Measurements from ENCODE around the gene TMEM54. TPM values are rescaled to one million over a fixed set of nuclear protein-coding genes. Genes with fewer than 3 reads are reported as not detected.

Gene TMEM54, protein sequence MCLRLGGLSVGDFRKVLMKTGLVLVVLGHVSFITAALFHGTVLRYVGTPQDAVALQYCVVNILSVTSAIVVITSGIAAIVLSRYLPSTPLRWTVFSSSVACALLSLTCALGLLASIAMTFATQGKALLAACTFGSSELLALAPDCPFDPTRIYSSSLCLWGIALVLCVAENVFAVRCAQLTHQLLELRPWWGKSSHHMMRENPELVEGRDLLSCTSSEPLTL
- polyA plus RNA-seq (2013, experiment 1 of 2) = 17.2 TPM
- 15.6 TPM for polyA plus RNA-seq (2013, experiment 2 of 2)

DNA sequence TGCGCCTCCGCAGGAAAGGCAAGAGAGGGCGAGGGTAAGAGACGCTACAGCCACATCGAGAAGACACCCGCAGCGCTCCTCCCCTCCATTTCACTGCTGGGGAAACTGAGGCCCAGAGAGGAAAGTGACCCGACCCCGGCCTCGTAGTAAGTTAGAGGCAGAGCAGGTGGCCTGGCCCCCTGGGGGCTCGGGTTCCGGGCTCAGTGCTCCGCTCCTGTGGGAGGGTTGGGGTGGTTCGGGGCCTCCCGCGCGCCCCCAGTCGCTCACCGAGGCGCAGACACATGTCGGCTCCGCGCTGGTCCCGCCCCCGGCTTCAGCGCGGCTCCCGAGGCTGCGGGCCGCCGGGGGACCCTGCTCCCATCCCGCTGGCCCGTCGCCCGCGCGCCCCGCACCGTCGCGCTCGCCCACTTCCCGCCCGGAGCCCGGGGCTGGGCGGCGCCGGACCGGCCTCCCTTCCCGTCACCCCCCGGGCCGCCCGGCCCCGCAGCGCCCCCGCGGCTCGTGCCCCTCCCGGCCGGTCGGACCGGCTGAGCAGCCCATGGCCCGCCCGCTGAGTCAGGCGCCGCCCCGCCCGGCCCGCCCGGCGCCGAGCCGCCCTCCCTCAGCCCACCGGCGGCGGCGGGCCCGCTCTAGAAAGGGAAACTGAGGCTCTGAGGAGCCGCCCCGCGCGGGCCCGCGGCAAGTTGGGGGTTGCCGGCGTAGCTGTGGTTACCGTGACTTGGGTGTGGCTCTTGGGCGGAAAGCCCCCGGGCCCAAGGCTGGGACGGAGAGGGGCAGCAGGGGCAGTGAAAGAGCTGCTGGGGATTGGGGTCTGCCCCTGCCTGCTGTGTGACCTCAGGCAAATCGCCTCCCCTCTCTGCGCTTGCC is at the start of gene TMEM54:
Gene TMEM54, minus strand, starts transcription at position 434 of the 867 bp plus-strand sequence. Its CDS starts 151 bp downstream, at position 283.
- Histone ChIP-seq H3K4me2 (ENCODE audit: insufficient read depth, low read length, poor library complexity, severe bottlenecking) (peak within 1 kb of the TSS; percentile 95), H3K4me1 (ENCODE audit: control insufficient read depth in 2 of 2, insufficient read depth in 1 of 2, low read depth in 1 of 2, low read length in 2 of 2) (peaks cover 0 to 5% of the 10 kb centered on the region in 2 donors), H3K18ac (ENCODE audit: low read length) (peak within 1 kb of the TSS; percentile 85), H2BK12ac (ENCODE audit: low read length) (peak within 1 kb of the TSS; percentile 14), H3K27ac (replicated peaks; ENCODE audit: low read length) (no peak within 1 kb of the TSS), H2AK5ac (ENCODE audit: low read depth, low read length) (peak within 1 kb of the TSS; percentile 85), H3K14ac (ENCODE audit: low read length) (no peak within 1 kb of the TSS), H2BK15ac (ENCODE audit: low read length) (peak within 1 kb of the TSS; percentile 14), H3K4ac (ENCODE audit: low read length) (no peak within 1 kb of the TSS), H2BK5ac (ENCODE audit: low read length) (peak within 1 kb of the TSS; percentile 84), H4K91ac (ENCODE audit: low read depth, low read length, poor library complexity) (no peak within 1 kb of the TSS), H3K9ac (ENCODE audit: low read depth, low read length, poor library complexity) (peak within 1 kb of the TSS; percentile 74), H3K27me3 (ENCODE audit: control insufficient read depth in 3 of 3, insufficient read depth in 3 of 3, low read depth in 1 of 3, low read length in 3 of 3) (peaks cover 10 to 66% (median 38%) of the 10 kb centered on the region in 3 experiments), H3K9me3 (replicated peaks in 1 of 2; ENCODE audit: control insufficient read depth in 2 of 2, insufficient read depth in 1 of 2, low read depth in 1 of 2, low read length in 2 of 2) (peaks cover 0 to 4% of the 10 kb centered on the region in 2 donors), H2BK120ac (ENCODE audit: low read depth, low read length) (no peak within 1 kb of the TSS), H3K36me3 (replicated peaks in 1 of 2; ENCODE audit: control insufficient read depth in 2 of 2, insufficient read depth in 2 of 2, low read length in 2 of 2) (no peaks in the 10 kb centered on the region), H3K4me3 (ENCODE audit: low read length in 2 of 2) (peak within 1 kb of the TSS; percentile 44 to 80), H2AFZ (ENCODE audit: low read length) (peak within 1 kb of the TSS; percentile 93), H3K23ac (ENCODE audit: low read depth, low read length, poor library complexity) (peak within 1 kb of the TSS; percentile 77), H3K79me1 (ENCODE audit: low read depth, low read length) (no peaks in the 10 kb centered on the region), H4K8ac (ENCODE audit: low read depth, low read length) (no peak within 1 kb of the TSS)
- no peak for DNase-seq (ENCODE audit: low spot score)
- WGBS, 2 donors (ENCODE audit: extremely low coverage in 2 of 2, insufficient read length in 2 of 2, insufficient replicate concordance in 1 of 2) = no CpG with 5 or more reads among the region's 92 CpGs

- no peak overlapping the region for H2BK120ac ChIP-seq (ENCODE audit: low read depth, low read length)
- peaks cover 9 to 38% of the 10 kb centered on the region in 2 donors for H3K36me3 ChIP-seq (replicated peaks in 1 of 2; ENCODE audit: control insufficient read depth in 2 of 2, insufficient read depth in 2 of 2, low read length in 2 of 2)
- no peak overlapping the region for H2BK12ac ChIP-seq (ENCODE audit: low read length)
- no peak overlapping the region for H4K8ac ChIP-seq (ENCODE audit: low read depth, low read length)
- H3K4me2 ChIP-seq (ENCODE audit: insufficient read depth, low read length, poor library complexity, severe bottlenecking) = no peak overlapping the region
- no peak overlapping the region for H3K27ac ChIP-seq (replicated peaks; ENCODE audit: low read length)
- no peak overlapping the region for H2BK5ac ChIP-seq (ENCODE audit: low read length)
- no peak overlapping the region for H2AK5ac ChIP-seq (ENCODE audit: low read depth, low read length)
- H2BK15ac ChIP-seq (ENCODE audit: low read length) = no peak overlapping the region
- no peak for DNase-seq (ENCODE audit: low spot score)
- H3K14ac ChIP-seq (ENCODE audit: low read length) = no peak overlapping the region
- no peaks in the 10 kb centered on the region for H3K9me3 ChIP-seq (replicated peaks in 1 of 2; ENCODE audit: control insufficient read depth in 2 of 2, insufficient read depth in 1 of 2, low read depth in 1 of 2, low read length in 2 of 2)
- H3K18ac ChIP-seq (ENCODE audit: low read length) = no peak overlapping the region
- H3K79me1 ChIP-seq (ENCODE audit: low read depth, low read length) = peaks cover 2% of the 10 kb centered on the region
- no peak overlapping the region for H4K91ac ChIP-seq (ENCODE audit: low read depth, low read length, poor library complexity)
- no peak overlapping the region for H2AFZ ChIP-seq (ENCODE audit: low read length)
- no CpG with 5 or more reads among the region's 5 CpGs for WGBS, 2 donors (ENCODE audit: extremely low coverage in 2 of 2, insufficient read length in 2 of 2, insufficient replicate concordance in 1 of 2)
- no peak overlapping the region for H3K4me3 ChIP-seq (ENCODE audit: low read length in 2 of 2)
- H3K4ac ChIP-seq (ENCODE audit: low read length) = no peak overlapping the region
- H3K9ac ChIP-seq (ENCODE audit: low read depth, low read length, poor library complexity) = no peak overlapping the region
- H3K4me1 ChIP-seq (ENCODE audit: control insufficient read depth in 2 of 2, insufficient read depth in 1 of 2, low read depth in 1 of 2, low read length in 2 of 2) = no peaks in the 10 kb centered on the region
- no peaks in the 10 kb centered on the region for H3K27me3 ChIP-seq (ENCODE audit: control insufficient read depth in 3 of 3, insufficient read depth in 3 of 3, low read depth in 1 of 3, low read length in 3 of 3)
- no peak overlapping the region for H3K23ac ChIP-seq (ENCODE audit: low read depth, low read length, poor library complexity)
Observed at GRCh38 chr1:32949519-32949918, 48.3 kb upstream of the TMEM54 start.

DNA sequence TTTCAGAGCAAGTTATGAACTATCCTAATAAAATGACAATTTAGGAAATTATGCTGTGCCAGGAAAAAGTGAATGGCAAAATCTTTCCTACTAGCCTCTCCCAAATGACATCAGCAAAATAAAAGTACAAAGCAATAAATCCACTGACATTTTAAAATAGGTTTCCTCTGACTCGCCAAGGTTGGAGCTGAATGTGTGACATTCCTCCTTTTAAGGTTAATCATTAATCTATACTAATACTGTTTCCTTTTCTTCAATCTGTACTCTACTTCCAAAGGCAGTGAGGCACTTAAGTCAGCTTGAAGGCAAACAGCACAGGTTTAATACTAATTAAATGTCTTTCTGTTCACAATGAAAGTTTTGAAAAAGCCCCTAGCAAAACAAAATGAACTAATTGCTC is 47.7 kb upstream of the TMEM54 start:
- Histone ChIP-seq H2BK120ac (ENCODE audit: low read depth, low read length) (no peak overlapping the region), H3K14ac (ENCODE audit: low read length) (no peak overlapping the region), H3K36me3 (replicated peaks in 1 of 2; ENCODE audit: control insufficient read depth in 2 of 2, insufficient read depth in 2 of 2, low read length in 2 of 2) (peaks cover 9 to 44% of the 10 kb centered on the region in 2 donors), H3K9ac (ENCODE audit: low read depth, low read length, poor library complexity) (no peak overlapping the region), H3K9me3 (replicated peaks in 1 of 2; ENCODE audit: control insufficient read depth in 2 of 2, insufficient read depth in 1 of 2, low read depth in 1 of 2, low read length in 2 of 2) (no peaks in the 10 kb centered on the region), H2BK12ac (ENCODE audit: low read length) (no peak overlapping the region), H4K8ac (ENCODE audit: low read depth, low read length) (no peak overlapping the region), H3K4me3 (ENCODE audit: low read length in 2 of 2) (no peak overlapping the region), H3K23ac (ENCODE audit: low read depth, low read length, poor library complexity) (no peak overlapping the region), H3K27me3 (ENCODE audit: control insufficient read depth in 3 of 3, insufficient read depth in 3 of 3, low read depth in 1 of 3, low read length in 3 of 3) (no peaks in the 10 kb centered on the region), H2AFZ (ENCODE audit: low read length) (no peak overlapping the region), H2AK5ac (ENCODE audit: low read depth, low read length) (no peak overlapping the region), H3K79me1 (ENCODE audit: low read depth, low read length) (peaks cover 2% of the 10 kb centered on the region), H3K18ac (ENCODE audit: low read length) (no peak overlapping the region), H2BK15ac (ENCODE audit: low read length) (no peak overlapping the region), H3K4me1 (ENCODE audit: control insufficient read depth in 2 of 2, insufficient read depth in 1 of 2, low read depth in 1 of 2, low read length in 2 of 2) (no peaks in the 10 kb centered on the region), H3K27ac (replicated peaks; ENCODE audit: low read length) (no peak overlapping the region), H2BK5ac (ENCODE audit: low read length) (no peak overlapping the region), H4K91ac (ENCODE audit: low read depth, low read length, poor library complexity) (no peak overlapping the region), H3K4ac (ENCODE audit: low read length) (no peak overlapping the region), H3K4me2 (ENCODE audit: insufficient read depth, low read length, poor library complexity, severe bottlenecking) (no peak overlapping the region)
- WGBS, 2 donors (ENCODE audit: extremely low coverage in 2 of 2, insufficient read length in 2 of 2, insufficient replicate concordance in 1 of 2) = no CpG with 5 or more reads among the region's 1 CpG
- no peak for DNase-seq (ENCODE audit: low spot score)

GRCh38 chr1:32948390-32948722 is 47.2 kb upstream of the TMEM54 start:
- Histone ChIP-seq H2BK5ac (ENCODE audit: low read length) (no peak overlapping the region), H3K18ac (ENCODE audit: low read length) (no peak overlapping the region), H3K9ac (ENCODE audit: low read depth, low read length, poor library complexity) (no peak overlapping the region), H3K4ac (ENCODE audit: low read length) (no peak overlapping the region), H3K9me3 (replicated peaks in 1 of 2; ENCODE audit: control insufficient read depth in 2 of 2, insufficient read depth in 1 of 2, low read depth in 1 of 2, low read length in 2 of 2) (no peaks in the 10 kb centered on the region), H2AK5ac (ENCODE audit: low read depth, low read length) (no peak overlapping the region), H4K8ac (ENCODE audit: low read depth, low read length) (no peak overlapping the region), H2BK120ac (ENCODE audit: low read depth, low read length) (no peak overlapping the region), H3K4me2 (ENCODE audit: insufficient read depth, low read length, poor library complexity, severe bottlenecking) (no peak overlapping the region), H2BK15ac (ENCODE audit: low read length) (no peak overlapping the region), H3K23ac (ENCODE audit: low read depth, low read length, poor library complexity) (no peak overlapping the region), H3K79me1 (ENCODE audit: low read depth, low read length) (peaks cover 2% of the 10 kb centered on the region), H3K27me3 (ENCODE audit: control insufficient read depth in 3 of 3, insufficient read depth in 3 of 3, low read depth in 1 of 3, low read length in 3 of 3) (no peaks in the 10 kb centered on the region), H3K4me3 (ENCODE audit: low read length in 2 of 2) (no peak overlapping the region), H3K27ac (replicated peaks; ENCODE audit: low read length) (no peak overlapping the region), H4K91ac (ENCODE audit: low read depth, low read length, poor library complexity) (no peak overlapping the region), H3K4me1 (ENCODE audit: control insufficient read depth in 2 of 2, insufficient read depth in 1 of 2, low read depth in 1 of 2, low read length in 2 of 2) (no peaks in the 10 kb centered on the region), H2AFZ (ENCODE audit: low read length) (no peak overlapping the region), H3K36me3 (replicated peaks in 1 of 2; ENCODE audit: control insufficient read depth in 2 of 2, insufficient read depth in 2 of 2, low read length in 2 of 2) (peaks cover 9 to 50% of the 10 kb centered on the region in 2 donors), H3K14ac (ENCODE audit: low read length) (no peak overlapping the region), H2BK12ac (ENCODE audit: low read length) (no peak overlapping the region)
- no CpG with 5 or more reads among the region's 1 CpG for WGBS, 2 donors (ENCODE audit: extremely low coverage in 2 of 2, insufficient read length in 2 of 2, insufficient replicate concordance in 1 of 2)
- no peak for DNase-seq (ENCODE audit: low spot score)
